Transverse colon (tissue), 4 donors: Measurements from ENCODE around the gene CLN6. TPM values are rescaled to one million over a fixed set of nuclear protein-coding genes. Genes with fewer than 3 reads are reported as not detected.
A peak's percentile ranks its signal among the peaks of the same experiment; 100 is the strongest.

Source experiments
- DNase-seq: peaks from one replicate; pipeline ENCODE4 v3.0.0-alpha.2; 2019
- H3K27ac ChIP-seq, 4 donors: fragments of 200-600 bp; sonication (generic); 2 replicates each; pipeline ENCODE4 v1.5.1; 2016 to 2018; ENCODE audit warnings: inconsistent platforms in 4 of 4
- H3K27me3 ChIP-seq: fragments of 200-600 bp; sonication (generic); 2 replicates; pipeline ENCODE4 v1.5.1; 2017; ENCODE audit warnings: inconsistent platforms
- H3K36me3 ChIP-seq, 4 donors: fragments of 200-600 bp; sonication (generic); 2 replicates each; pipeline ENCODE4 v1.5.1; 2017 to 2019; ENCODE audit warnings: inconsistent platforms in 4 of 4
- H3K4me1 ChIP-seq, 4 donors: fragments of 200-600 bp; sonication (generic); 2 replicates each; pipeline ENCODE4 v1.5.1; 2017 to 2020; ENCODE audit warnings: inconsistent platforms in 4 of 4
- H3K4me3 ChIP-seq, 4 donors: fragments of 200-600 bp; sonication (generic); 1 replicate in 1 of 4; 2 replicates in 3 of 4; pipeline versions ENCODE4 v1.5.1 to v1.6.1; 2017 to 2019; ENCODE audit warnings: inconsistent platforms in 4 of 4
- H3K9me3 ChIP-seq, 2 donors: fragments of 200-600 bp; sonication (generic); 2 replicates each; pipeline ENCODE4 v1.5.1; 2017 to 2019; ENCODE audit warnings: inconsistent platforms in 2 of 2
- EP300 ChIP-seq: sonication (generic); formaldehyde crosslinking; IDR thresholded peaks from one replicate; pipeline ENCODE4 v1.6.1; 2017; ENCODE audit warnings: antibody characterized with exemption, low read depth
- POLR2A ChIP-seq: fragments of 450-650 bp; IDR thresholded peaks from one replicate; pipeline ENCODE4 v1.6.1; 2016; ENCODE audit warnings: antibody characterized with exemption, mild to moderate bottlenecking, moderate library complexity
- POLR2AphosphoS5 ChIP-seq, 3 donors: sonication (generic); formaldehyde crosslinking; IDR thresholded peaks; one replicate each; pipeline ENCODE4 v1.6.1; 2016; ENCODE audit warnings: antibody characterized with exemption in 3 of 3
- WGBS, 2 donors: methylation state at CpG; one replicate each; pipeline ENCODE4 v1.1.5; 2018; ENCODE audit warnings: low coverage in 1 of 2; 5-methylcytosine and 5-hydroxymethylcytosine counted together
- in situ Hi-C, 4 donors: fragments of 200-750 bp; cut with MboI; loops; one replicate each; pipeline versions ENCODE4 v1.15.0 to v1.15.1; 2017; ENCODE audit warnings: low sequenced_read_pairs in 3 of 4, low pct_ligation_motif_present in 1 of 4, low pct_unique_long_range_greater_than_20kb in 1 of 4
- intact Hi-C: fragments of 100-400 bp; cut with DNase I; formaldehyde crosslinking; loops from one replicate; pipeline ENCODE4 v1.15.1; 2023; ENCODE audit warnings: low total_unique reads
- total RNA-seq, 4 donors: library from RNA; depleted of rRNA; stranded (reverse); fragments of >200 nt; gene quantifications; one replicate each; pipeline ENCODE4 v1.1.0, GENCODE V29; 2016
- TF ChIP-seq, protein P1 (sequence below), 5 experiments: fragments of 200-600 bp in 3 of 5; fragments of 450-650 bp in 2 of 5; sonication (generic) in 3 of 5; IDR thresholded peaks; 1 replicate in 2 of 5; 2 replicates in 3 of 5; pipeline ENCODE4 v1.5.1; 2016 to 2017; ENCODE audit warnings: antibody characterized with exemption in 5 of 5, inconsistent platforms in 3 of 5, mild to moderate bottlenecking in 2 of 5, moderate library complexity in 1 of 5

The CLN6 gene
- total RNA-seq, 4 donors from 2014 or later: 13.8 to 28.1 (median 18.2) TPM

DNA sequence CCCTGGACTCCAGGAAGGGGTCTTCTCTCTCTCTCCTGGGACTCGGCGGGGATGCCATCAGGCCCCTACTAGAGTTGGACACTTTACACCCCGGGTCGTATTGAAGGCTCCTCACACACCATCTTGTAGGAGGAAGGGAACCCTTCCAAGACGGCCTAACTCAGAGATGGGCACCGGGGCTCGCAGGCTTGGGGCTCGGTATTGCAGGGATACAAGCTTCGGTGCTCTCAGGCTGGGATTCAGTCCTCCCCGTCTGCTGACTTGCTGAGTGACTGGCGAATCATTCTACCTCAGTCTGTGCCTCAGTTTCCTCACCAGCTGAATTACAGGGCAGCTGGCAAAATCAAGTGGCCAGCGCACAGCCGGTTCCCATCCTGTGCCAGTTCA is 24.0 kb downstream of the CLN6 start:
- DNase-seq: no peak
- WGBS, 2 donors: 45% methylated on average over 11 of the region's 13 CpGs; no CpG with 5 or more reads in 1 of the 2 donors
- H3K4me3 ChIP-seq: peak overlapping the region in 3 of 4 donors; percentile 33 to 61 (median 47)
- H3K36me3 ChIP-seq: no peaks in the 10 kb centered on the region
- intact Hi-C loops (loop anchor here (5.0 kb wide), 1 partner anchor 1678 kb away; no protein-coding TSS in a partner anchor), in situ Hi-C loops (no loop called here)
- H3K27ac ChIP-seq: peak overlapping the region; percentile 87 to 90 (median 90)
- peaks cover 10 to 64% (median 45%) of the 10 kb centered on the region in 4 donors for H3K4me1 ChIP-seq
- TF ChIP-seq EP300: no peak
- TF ChIP-seq POLR2AphosphoS5 (IDR thresholded peaks at IDR 0.05): no peak
- TF ChIP-seq, protein P1, sequence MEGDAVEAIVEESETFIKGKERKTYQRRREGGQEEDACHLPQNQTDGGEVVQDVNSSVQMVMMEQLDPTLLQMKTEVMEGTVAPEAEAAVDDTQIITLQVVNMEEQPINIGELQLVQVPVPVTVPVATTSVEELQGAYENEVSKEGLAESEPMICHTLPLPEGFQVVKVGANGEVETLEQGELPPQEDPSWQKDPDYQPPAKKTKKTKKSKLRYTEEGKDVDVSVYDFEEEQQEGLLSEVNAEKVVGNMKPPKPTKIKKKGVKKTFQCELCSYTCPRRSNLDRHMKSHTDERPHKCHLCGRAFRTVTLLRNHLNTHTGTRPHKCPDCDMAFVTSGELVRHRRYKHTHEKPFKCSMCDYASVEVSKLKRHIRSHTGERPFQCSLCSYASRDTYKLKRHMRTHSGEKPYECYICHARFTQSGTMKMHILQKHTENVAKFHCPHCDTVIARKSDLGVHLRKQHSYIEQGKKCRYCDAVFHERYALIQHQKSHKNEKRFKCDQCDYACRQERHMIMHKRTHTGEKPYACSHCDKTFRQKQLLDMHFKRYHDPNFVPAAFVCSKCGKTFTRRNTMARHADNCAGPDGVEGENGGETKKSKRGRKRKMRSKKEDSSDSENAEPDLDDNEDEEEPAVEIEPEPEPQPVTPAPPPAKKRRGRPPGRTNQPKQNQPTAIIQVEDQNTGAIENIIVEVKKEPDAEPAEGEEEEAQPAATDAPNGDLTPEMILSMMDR (IDR thresholded peaks at IDR 0.05): no peak
- no peak for TF ChIP-seq POLR2A
- H3K27me3 ChIP-seq: no peaks in the 10 kb centered on the region
- no peaks in the 10 kb centered on the region for H3K9me3 ChIP-seq

DNA sequence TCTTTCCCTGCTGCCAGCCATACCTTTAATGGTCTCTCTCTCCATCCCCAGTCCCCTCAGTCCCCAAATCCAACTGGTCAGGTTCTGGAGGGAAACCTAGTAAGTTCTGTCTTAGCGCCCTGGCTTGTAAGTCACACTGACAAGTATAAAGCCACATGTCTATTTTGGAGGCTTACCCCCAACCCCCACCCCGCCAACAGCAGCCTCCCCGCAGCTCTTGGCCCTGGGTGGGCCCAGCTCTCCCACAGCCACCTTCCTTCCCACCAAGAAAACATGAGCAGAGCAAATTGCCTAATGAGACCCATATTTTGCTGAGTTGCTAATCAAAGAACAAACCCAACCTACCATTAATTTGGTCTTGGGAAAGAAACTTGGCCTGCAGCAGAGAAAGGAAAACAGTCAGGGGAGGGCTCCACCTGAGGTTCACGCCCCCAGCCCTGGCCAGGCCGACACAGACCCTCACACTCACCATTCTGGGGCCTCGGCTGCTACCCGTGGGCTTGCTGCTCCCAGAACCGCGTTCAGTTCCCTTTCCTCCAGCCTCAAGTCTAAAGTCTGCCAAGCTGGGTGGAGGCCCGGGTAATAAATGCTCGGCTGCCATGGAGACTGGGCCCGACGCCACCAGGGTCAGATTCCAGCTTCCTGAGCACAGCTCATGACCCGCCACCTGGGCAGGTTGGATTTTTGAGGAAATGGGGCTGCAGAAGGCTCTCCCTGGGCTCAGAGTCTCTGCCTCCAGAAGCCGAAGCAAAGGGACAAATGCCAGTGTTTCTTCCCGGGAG is 24.6 kb downstream of the CLN6 start, which contains the start of gene CALML4:
Gene CALML4, minus strand, starts transcription at position 557 of the 782 bp plus-strand sequence. Its CDS starts 85 bp downstream, at position 472.
- no peaks in the 10 kb centered on the region for H3K27me3 ChIP-seq
- no peaks in the 10 kb centered on the region for H3K36me3 ChIP-seq
- in situ Hi-C loops (no loop called here), intact Hi-C loops (loop anchor here (5.0 kb wide), 1 partner anchor 1678 kb away; no protein-coding TSS in a partner anchor)
- H3K4me1 ChIP-seq: peaks cover 12 to 65% (median 46%) of the 10 kb centered on the region in 4 donors
- H3K27ac ChIP-seq: peak within 1 kb of the TSS; percentile 87 to 90 (median 90)
- H3K4me3 ChIP-seq: peak within 1 kb of the TSS; percentile 8 to 61 (median 40)
- 24 to 39% methylated on average over 2 to 16 of the region's 16 CpGs for WGBS, 2 donors
- peak; percentile 93 for DNase-seq
- no peaks in the 10 kb centered on the region for H3K9me3 ChIP-seq
- TF ChIP-seq POLR2A (peak; percentile 76), POLR2AphosphoS5 (IDR thresholded peaks at IDR 0.05) (peak; percentile 79 to 89 (median 81)), EP300 (no peak)
- TF ChIP-seq, protein P1 (IDR thresholded peaks at IDR 0.05): no peak

DNA sequence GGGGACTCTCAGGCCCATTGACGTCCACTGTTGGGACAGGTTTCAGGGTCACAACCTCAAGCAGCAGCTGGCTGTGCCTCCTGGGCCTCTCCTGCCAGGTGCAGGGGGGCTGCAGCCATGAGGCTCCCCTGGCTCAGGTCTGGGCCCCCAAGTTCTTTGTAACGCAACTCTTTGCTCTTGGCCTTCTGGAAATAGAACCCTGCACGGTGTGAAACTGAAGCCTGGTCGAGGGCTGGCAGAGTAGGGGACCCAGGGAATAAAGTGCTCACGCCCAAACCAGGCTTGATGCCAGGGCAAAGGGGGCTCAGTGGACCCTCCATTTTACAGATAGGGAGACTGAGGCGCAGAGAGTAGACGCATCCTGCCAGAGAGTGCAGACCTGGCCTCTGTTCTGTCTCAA is 25.2 kb downstream of the CLN6 start:
- no peak for DNase-seq
- Histone ChIP-seq H3K27me3 (no peaks in the 10 kb centered on the region), H3K36me3 (no peaks in the 10 kb centered on the region), H3K4me1 (peaks cover 12 to 66% (median 46%) of the 10 kb centered on the region in 4 donors), H3K9me3 (no peaks in the 10 kb centered on the region), H3K4me3 (peak overlapping the region; percentile 8 to 61 (median 40)), H3K27ac (peak overlapping the region; percentile 87 to 90 (median 90))
- TF ChIP-seq, protein P1 (IDR thresholded peaks at IDR 0.05): no peak
- no peak for TF ChIP-seq EP300
- TF ChIP-seq POLR2AphosphoS5 (IDR thresholded peaks at IDR 0.05): no peak
- TF ChIP-seq POLR2A: no peak
- intact Hi-C loops (no loop called here), in situ Hi-C loops (no loop called here)
- WGBS, 2 donors: 67 to 71% methylated on average over 1 to 7 of the region's 7 CpGs

DNA sequence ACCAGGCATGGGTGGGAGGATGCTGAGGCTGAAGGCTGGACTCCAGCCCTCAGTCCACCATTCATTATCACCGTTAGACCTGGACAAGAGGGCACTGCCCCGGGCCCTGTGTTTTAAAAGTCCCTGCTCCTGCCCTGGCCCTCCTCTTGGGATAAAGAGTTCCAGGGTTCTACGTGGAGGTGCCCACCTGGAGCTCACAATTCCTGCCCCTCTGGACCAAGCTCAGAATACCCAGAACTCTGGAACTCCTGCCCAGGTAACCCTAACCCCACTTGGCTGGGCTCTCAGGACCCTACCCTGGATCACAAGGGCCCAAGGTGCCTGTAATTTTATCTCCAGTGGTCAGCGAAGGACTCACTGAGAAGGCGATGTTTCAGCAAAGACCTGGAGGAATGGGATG is 25.6 kb downstream of the CLN6 start:
- Histone ChIP-seq H3K36me3 (no peaks in the 10 kb centered on the region), H3K4me3 (peak overlapping the region in 3 of 4 donors; percentile 33 to 61 (median 47)), H3K27me3 (no peaks in the 10 kb centered on the region), H3K9me3 (no peaks in the 10 kb centered on the region), H3K27ac (peak overlapping the region; percentile 87 to 90 (median 90)), H3K4me1 (peaks cover 12 to 66% (median 46%) of the 10 kb centered on the region in 4 donors)
- no peak for TF ChIP-seq EP300
- TF ChIP-seq POLR2A: no peak
- TF ChIP-seq, protein P1 (IDR thresholded peaks at IDR 0.05): no peak
- TF ChIP-seq POLR2AphosphoS5 (IDR thresholded peaks at IDR 0.05): no peak
- in situ Hi-C loops (no loop called here), intact Hi-C loops (no loop called here)
- WGBS, 2 donors: 57% methylated on average over 5 of the region's 5 CpGs; no CpG with 5 or more reads in 1 of the 2 donors
- DNase-seq: no peak
